Measurements from ENCODE around the gene BRD7.

DNA sequence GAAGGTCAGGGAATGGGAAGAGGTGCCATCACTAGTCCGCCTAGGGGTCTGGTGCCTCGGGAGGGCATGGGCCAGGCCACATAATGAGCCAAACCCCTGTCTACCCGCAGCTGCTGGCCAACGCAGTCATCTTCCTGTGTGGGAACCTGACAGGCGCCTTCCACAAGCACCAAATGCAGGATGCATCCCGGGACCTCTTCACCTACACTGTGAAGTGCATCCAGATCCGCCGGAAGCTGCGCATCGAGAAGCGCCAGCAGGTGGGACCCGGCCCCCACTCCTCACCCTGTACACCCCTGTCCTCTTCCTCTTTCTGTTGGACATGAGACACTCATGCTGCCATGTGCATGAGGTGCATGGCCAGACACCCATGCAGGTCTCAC lies 76.2 kb downstream of the BRD7 start:
- TF ChIP-seq JUN (IDR thresholded peaks at IDR 0.05; ENCODE audit: borderline replicate concordance, insufficient read depth, insufficient read length, low read depth) (no peak), CTCF (IDR thresholded peaks at IDR 0.05; ENCODE audit: extremely low read depth in 1 of 2, insufficient read depth in 1 of 2, low read depth in 1 of 2, low read length in 2 of 2) (no peak), POLR2AphosphoS5 (IDR thresholded peaks at IDR 0.05; ENCODE audit: insufficient read depth, low read depth, low read length) (no peak), POLR2A (IDR thresholded peaks at IDR 0.05; ENCODE audit: low read depth, low read length) (no peak), GATA2 (IDR thresholded peaks at IDR 0.05; ENCODE audit: insufficient read depth, insufficient read length, low read depth, low read length) (no peak), EZH2 (IDR thresholded peaks at IDR 0.05; ENCODE audit: borderline replicate concordance, low read depth, low read length, severe bottlenecking) (no peak), MYC (IDR thresholded peaks at IDR 0.05; ENCODE audit: low read depth, low read length) (no peak), FOS (IDR thresholded peaks at IDR 0.05; ENCODE audit: borderline replicate concordance, insufficient read depth, low read length) (no peak)
- TF ChIP-seq, protein P1, sequence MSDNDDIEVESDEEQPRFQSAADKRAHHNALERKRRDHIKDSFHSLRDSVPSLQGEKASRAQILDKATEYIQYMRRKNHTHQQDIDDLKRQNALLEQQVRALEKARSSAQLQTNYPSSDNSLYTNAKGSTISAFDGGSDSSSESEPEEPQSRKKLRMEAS (IDR thresholded peaks at IDR 0.05; ENCODE audit: insufficient read depth, insufficient read length) = no peak
